ENCODE measurements around the gene SMKR1. TPM values are rescaled to one million over a fixed set of nuclear protein-coding genes. Genes with fewer than 3 reads are reported as not detected.

Gene SMKR1
- total RNA-seq = 1 to 10 TPM; 4.0 to 4.3 TPM

- Mint-ChIP-seq H3K27ac (peak within 1 kb of the TSS; percentile 70), H3K9me3 (no peaks in the 10 kb centered on the region), H3K36me3 (ENCODE audit: insufficient read depth in 2 of 2) (no peaks in the 10 kb centered on the region), H3K4me3 (peak within 1 kb of the TSS; percentile 62 to 83), H3K4me1 (ENCODE audit: low read depth) (peaks cover 23% of the 10 kb centered on the region), H3K27me3 (ENCODE audit: low read depth) (peaks cover 9% of the 10 kb centered on the region)
- ATAC-seq (replicated peaks in 1 of 2) = peak; percentile 97 to 98
- DNase-seq = peak; percentile 91 to 94
These were observed at the start of gene SMKR1 for GRCh38 chr7:129501760-129502707. SMKR1 (plus strand) TSS chr7:129502531; CDS start chr7:129502825, 294 bp downstream.

GRCh38 chr7:129452589-129453231 is 49.6 kb upstream of the SMKR1 start:
- ATAC-seq (replicated peaks in 1 of 2) (no peak), DNase-seq (no peak)
- Mint-ChIP-seq H3K9me3 (no peaks in the 10 kb centered on the region), H3K27me3 (ENCODE audit: low read depth) (no peaks in the 10 kb centered on the region), H3K27ac (no peak overlapping the region), H3K4me3 (no peak overlapping the region), H3K4me1 (ENCODE audit: low read depth) (no peaks in the 10 kb centered on the region), H3K36me3 (ENCODE audit: insufficient read depth in 2 of 2) (peaks cover 48 to 64% of the 10 kb centered on the region in 2 donors)

DNA sequence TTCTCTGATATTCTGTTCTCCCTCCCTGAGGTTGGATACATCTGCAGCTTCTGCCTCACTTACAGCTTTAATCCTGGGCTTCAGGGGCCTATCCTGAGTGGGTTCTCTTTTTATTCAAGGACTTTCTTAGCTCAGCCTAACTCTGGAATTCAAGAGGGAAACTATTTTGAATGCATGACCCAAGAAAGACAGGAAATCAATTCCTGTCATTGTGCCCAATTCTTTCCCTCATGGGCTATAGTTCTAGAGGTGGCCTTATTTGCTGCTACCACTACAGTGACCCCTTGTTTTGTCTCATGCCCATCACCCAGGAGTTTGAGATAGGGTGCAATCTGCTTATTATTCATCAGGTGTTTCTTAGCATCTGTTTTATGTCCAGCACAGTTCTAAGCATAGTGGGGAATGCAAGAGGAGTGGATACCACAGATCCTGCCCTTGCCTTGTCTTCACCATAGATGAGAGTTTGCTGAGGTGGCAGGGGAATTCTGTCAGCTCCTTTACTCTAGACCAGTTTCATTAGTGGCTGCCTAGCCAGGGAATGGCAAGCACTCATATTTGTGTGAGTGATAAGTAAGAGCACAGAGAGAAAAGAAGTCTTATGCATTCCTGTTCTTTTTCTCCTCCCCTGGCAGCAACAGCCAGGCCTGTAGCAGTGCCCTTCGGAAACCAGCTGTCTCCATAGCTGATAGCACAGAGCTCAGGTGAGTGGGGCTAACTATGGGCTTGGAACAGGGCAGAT is 48.7 kb upstream of the SMKR1 start:
- Mint-ChIP-seq H3K36me3 (ENCODE audit: insufficient read depth in 2 of 2) (peaks cover 44 to 63% of the 10 kb centered on the region in 2 donors), H3K4me3 (no peak overlapping the region), H3K9me3 (no peaks in the 10 kb centered on the region), H3K27ac (no peak overlapping the region), H3K4me1 (ENCODE audit: low read depth) (no peaks in the 10 kb centered on the region), H3K27me3 (ENCODE audit: low read depth) (no peaks in the 10 kb centered on the region)
- ATAC-seq (replicated peaks in 1 of 2) (no peak), DNase-seq (no peak)

DNA sequence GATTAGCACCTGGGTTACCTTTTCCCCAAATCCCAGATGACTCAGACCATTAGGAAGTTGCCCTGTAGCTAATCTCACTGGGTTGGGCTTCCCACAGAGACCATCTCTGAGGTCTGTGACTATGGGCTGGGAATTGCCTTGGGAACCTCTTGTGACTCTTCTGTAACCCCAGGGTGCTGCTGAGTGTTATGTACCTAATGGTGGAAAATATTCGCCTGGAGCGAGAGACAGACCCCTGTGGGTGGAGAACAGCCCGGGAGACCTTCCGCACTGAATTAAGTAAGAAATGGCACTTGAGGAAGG is 48.1 kb upstream of the SMKR1 start:
- Mint-ChIP-seq H3K4me1 (ENCODE audit: low read depth) (no peaks in the 10 kb centered on the region), H3K4me3 (no peak overlapping the region), H3K9me3 (no peaks in the 10 kb centered on the region), H3K27ac (peak overlapping the region; percentile 56), H3K27me3 (ENCODE audit: low read depth) (no peaks in the 10 kb centered on the region), H3K36me3 (ENCODE audit: insufficient read depth in 2 of 2) (peaks cover 39 to 58% of the 10 kb centered on the region in 2 donors)
- ATAC-seq (replicated peaks in 1 of 2) (no peak), DNase-seq (no peak)

- Mint-ChIP-seq H3K4me3 (no peak overlapping the region), H3K9me3 (no peaks in the 10 kb centered on the region), H3K27ac (no peak overlapping the region), H3K27me3 (ENCODE audit: low read depth) (no peaks in the 10 kb centered on the region), H3K36me3 (ENCODE audit: insufficient read depth in 2 of 2) (peaks cover 27 to 40% of the 10 kb centered on the region in 2 donors), H3K4me1 (ENCODE audit: low read depth) (no peaks in the 10 kb centered on the region)
- DNase-seq = no peak
- ATAC-seq (replicated peaks in 1 of 2) = no peak
These were observed 45.9 kb upstream of the SMKR1 start for GRCh38 chr7:129456421-129456820.

DNA sequence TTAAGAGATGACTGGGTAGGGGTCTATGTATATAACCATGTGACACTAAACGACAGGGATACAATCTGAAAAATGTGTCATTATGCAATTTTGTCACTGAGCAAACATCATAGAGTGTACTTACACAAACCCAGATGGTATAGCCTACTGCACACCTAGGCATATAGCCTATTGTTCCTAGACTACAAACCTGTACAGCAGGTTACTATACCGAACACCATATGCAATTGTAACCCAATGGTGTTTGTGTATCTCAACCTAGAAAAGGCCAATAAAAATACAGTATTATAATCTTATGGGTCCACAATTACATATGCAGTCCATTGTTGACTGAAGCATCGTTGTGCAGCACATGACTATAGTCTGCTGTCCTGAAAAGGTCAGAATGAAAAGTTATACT is 45.2 kb upstream of the SMKR1 start:
- DNase-seq (no peak), ATAC-seq (replicated peaks in 1 of 2) (no peak)
- H3K36me3 Mint-ChIP-seq (ENCODE audit: insufficient read depth in 2 of 2) = peaks cover 23 to 33% of the 10 kb centered on the region in 2 donors
- no peaks in the 10 kb centered on the region for H3K9me3 Mint-ChIP-seq
- no peaks in the 10 kb centered on the region for H3K27me3 Mint-ChIP-seq (ENCODE audit: low read depth)
- no peaks in the 10 kb centered on the region for H3K4me1 Mint-ChIP-seq (ENCODE audit: low read depth)
- H3K4me3 Mint-ChIP-seq = no peak overlapping the region
- H3K27ac Mint-ChIP-seq = no peak overlapping the region

- ATAC-seq (replicated peaks in 1 of 2) = no peak
- Mint-ChIP-seq H3K4me1 (ENCODE audit: low read depth) (no peaks in the 10 kb centered on the region), H3K36me3 (ENCODE audit: insufficient read depth in 2 of 2) (peaks cover 21 to 33% of the 10 kb centered on the region in 2 donors), H3K4me3 (no peak overlapping the region), H3K27me3 (ENCODE audit: low read depth) (no peaks in the 10 kb centered on the region), H3K27ac (no peak overlapping the region), H3K9me3 (no peaks in the 10 kb centered on the region)
- no peak for DNase-seq
These were observed 44.2 kb upstream of the SMKR1 start for GRCh38 chr7:129458171-129458570.

DNA sequence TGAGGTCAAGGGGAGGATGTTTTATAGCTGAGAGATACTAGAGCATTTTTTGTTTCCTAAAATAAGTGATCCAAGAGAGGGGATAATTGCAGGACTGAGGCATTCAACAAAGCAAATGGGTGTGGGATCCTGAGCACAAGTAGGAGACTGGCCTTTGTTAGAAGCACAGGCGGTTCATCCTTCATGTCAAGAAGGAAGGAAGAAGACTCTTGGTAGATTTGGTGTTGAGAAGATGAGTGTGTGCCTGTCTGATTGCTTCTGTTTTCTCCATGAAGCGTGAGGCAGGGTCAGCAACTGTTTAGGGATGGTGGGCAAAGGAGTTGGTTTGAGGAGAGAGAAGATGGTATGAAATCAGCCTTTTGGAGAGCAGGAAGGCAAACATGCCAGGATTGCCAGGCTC is 40.5 kb upstream of the SMKR1 start:
- DNase-seq (no peak), ATAC-seq (replicated peaks in 1 of 2) (no peak)
- Mint-ChIP-seq H3K9me3 (no peaks in the 10 kb centered on the region), H3K27ac (no peak overlapping the region), H3K4me1 (ENCODE audit: low read depth) (no peaks in the 10 kb centered on the region), H3K36me3 (ENCODE audit: insufficient read depth in 2 of 2) (peaks cover 10 to 19% of the 10 kb centered on the region in 2 donors), H3K4me3 (no peak overlapping the region), H3K27me3 (ENCODE audit: low read depth) (no peaks in the 10 kb centered on the region)

DNA sequence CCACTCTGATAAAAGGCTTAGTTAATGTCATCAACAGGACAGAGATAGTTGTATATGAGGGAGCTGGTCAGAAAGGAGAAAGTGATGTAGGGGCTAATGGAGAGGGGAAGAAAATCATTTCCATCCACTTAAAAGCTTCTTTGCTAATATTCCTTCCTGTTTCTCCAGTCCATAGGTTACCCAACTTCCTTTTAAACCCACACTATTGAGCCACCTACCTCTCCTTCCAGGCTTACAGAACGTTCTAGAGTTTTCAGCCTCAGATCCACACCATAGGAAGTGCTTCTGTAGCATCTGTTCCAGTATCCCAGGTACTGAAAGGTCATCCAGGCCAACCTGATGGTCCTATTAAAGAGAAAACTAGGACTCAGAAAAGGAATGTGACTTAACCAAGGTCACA is 39.9 kb upstream of the SMKR1 start:
- Mint-ChIP-seq H3K9me3 (no peaks in the 10 kb centered on the region), H3K36me3 (ENCODE audit: insufficient read depth in 2 of 2) (peaks cover 10 to 21% of the 10 kb centered on the region in 2 donors), H3K27ac (no peak overlapping the region), H3K4me3 (no peak overlapping the region), H3K4me1 (ENCODE audit: low read depth) (no peaks in the 10 kb centered on the region), H3K27me3 (ENCODE audit: low read depth) (no peaks in the 10 kb centered on the region)
- DNase-seq = no peak
- no peak for ATAC-seq (replicated peaks in 1 of 2)

GRCh38 chr7:129464194-129464593 is 38.1 kb upstream of the SMKR1 start:
- DNase-seq = no peak
- peaks cover 9 to 16% of the 10 kb centered on the region in 2 donors for H3K36me3 Mint-ChIP-seq (ENCODE audit: insufficient read depth in 2 of 2)
- H3K27me3 Mint-ChIP-seq (ENCODE audit: low read depth) = no peaks in the 10 kb centered on the region
- no peak overlapping the region for H3K27ac Mint-ChIP-seq
- no peak for ATAC-seq (replicated peaks in 1 of 2)
- no peak overlapping the region for H3K4me3 Mint-ChIP-seq
- H3K4me1 Mint-ChIP-seq (ENCODE audit: low read depth) = no peaks in the 10 kb centered on the region
- no peaks in the 10 kb centered on the region for H3K9me3 Mint-ChIP-seq

GRCh38 chr7:129465080-129465479 is 37.3 kb upstream of the SMKR1 start:
- H3K27me3 Mint-ChIP-seq (ENCODE audit: low read depth) = no peaks in the 10 kb centered on the region
- no peak for DNase-seq
- peak overlapping the region; percentile 9 for H3K27ac Mint-ChIP-seq
- no peak overlapping the region for H3K4me3 Mint-ChIP-seq
- H3K9me3 Mint-ChIP-seq = no peaks in the 10 kb centered on the region
- H3K4me1 Mint-ChIP-seq (ENCODE audit: low read depth) = no peaks in the 10 kb centered on the region
- ATAC-seq (replicated peaks in 1 of 2) = no peak
- peaks cover 7 to 16% of the 10 kb centered on the region in 2 donors for H3K36me3 Mint-ChIP-seq (ENCODE audit: insufficient read depth in 2 of 2)

DNA sequence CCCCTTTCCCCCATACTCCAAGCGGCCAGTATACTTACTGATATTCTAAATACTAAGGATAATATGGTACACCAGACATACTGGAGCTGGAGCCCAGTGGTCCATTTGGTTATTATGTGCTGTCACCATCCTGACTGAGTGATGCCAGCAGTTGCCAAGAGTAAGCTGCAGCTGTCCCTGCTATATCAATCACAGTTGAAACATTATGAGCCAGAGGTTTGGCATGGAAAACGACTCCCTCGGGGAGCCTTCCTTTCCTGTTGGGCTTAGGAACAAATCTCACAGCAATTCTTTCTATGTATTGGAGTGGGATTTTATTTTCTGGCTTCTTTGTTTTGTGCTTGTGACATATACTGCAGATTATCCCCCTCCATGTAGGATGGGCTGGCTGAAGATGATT is 35.5 kb upstream of the SMKR1 start:
- no peak for ATAC-seq (replicated peaks in 1 of 2)
- peaks cover 7 to 16% of the 10 kb centered on the region in 2 donors for H3K36me3 Mint-ChIP-seq (ENCODE audit: insufficient read depth in 2 of 2)

GRCh38 chr7:129468087-129468486 is 34.2 kb upstream of the SMKR1 start:
- Mint-ChIP-seq H3K4me3 (no peak overlapping the region), H3K4me1 (ENCODE audit: low read depth) (peaks cover 19% of the 10 kb centered on the region), H3K27me3 (ENCODE audit: low read depth) (no peaks in the 10 kb centered on the region), H3K36me3 (ENCODE audit: insufficient read depth in 2 of 2) (peaks cover 6 to 18% of the 10 kb centered on the region in 2 donors), H3K27ac (no peak overlapping the region), H3K9me3 (no peaks in the 10 kb centered on the region)
- ATAC-seq (replicated peaks in 1 of 2) (no peak), DNase-seq (no peak)

More for the DNA sequence above, 35.5 kb upstream of the SMKR1 start:
- H3K27ac Mint-ChIP-seq = no peak overlapping the region
- no peak overlapping the region for H3K4me3 Mint-ChIP-seq
- peaks cover 14% of the 10 kb centered on the region for H3K4me1 Mint-ChIP-seq (ENCODE audit: low read depth)
- no peaks in the 10 kb centered on the region for H3K27me3 Mint-ChIP-seq (ENCODE audit: low read depth)
- H3K9me3 Mint-ChIP-seq = no peaks in the 10 kb centered on the region
- DNase-seq = no peak

All from activated T-cell treated with anti-CD3 and anti-CD28 coated beads, Interleukin-2, amount 50 U/mL, for 72 hours (primary cell).